PFSK-1 (cell line): ENCODE results near the gene SAP25.

Experiments
- FOXP2 ChIP-seq: optimal IDR thresholded peaks from 2 replicates; pipeline ENCODE3; 2011; ENCODE audit warnings: borderline replicate concordance, control low read depth, inconsistent platforms; ENCODE audit not compliant: insufficient read depth; ENCODE audit errors: extremely low read length, extremely low read depth
- POLR2AphosphoS5 ChIP-seq: IDR thresholded peaks from 2 replicates; pipeline ENCODE4 v1.6.1; 2012; ENCODE audit warnings: low read depth, mild to moderate bottlenecking, control low read depth, low read length, moderate library complexity
- SIN3A ChIP-seq: IDR thresholded peaks from 2 replicates; pipeline ENCODE4 v1.6.1; 2012; ENCODE audit warnings: mild to moderate bottlenecking, low read length, moderate library complexity, borderline replicate concordance; ENCODE audit not compliant: insufficient read depth
- TAF1 ChIP-seq: IDR thresholded peaks from 2 replicates; pipeline ENCODE4 v1.6.1; 2012; ENCODE audit warnings: low read length, control low read depth, borderline replicate concordance; ENCODE audit not compliant: insufficient read depth
- TF ChIP-seq, protein P1 (sequence below), 2 experiments: IDR thresholded peaks; 2 replicates each; pipeline versions ENCODE4 v1.6.1 to v1.8.0; 2011 to 2012; ENCODE audit warnings: low read depth in 2 of 2, low read length in 2 of 2, control low read depth in 1 of 2, inconsistent platforms in 1 of 2, mild to moderate bottlenecking in 1 of 2, moderate library complexity in 1 of 2; ENCODE audit not compliant: insufficient read depth in 1 of 2

Gene SAP25

DNA sequence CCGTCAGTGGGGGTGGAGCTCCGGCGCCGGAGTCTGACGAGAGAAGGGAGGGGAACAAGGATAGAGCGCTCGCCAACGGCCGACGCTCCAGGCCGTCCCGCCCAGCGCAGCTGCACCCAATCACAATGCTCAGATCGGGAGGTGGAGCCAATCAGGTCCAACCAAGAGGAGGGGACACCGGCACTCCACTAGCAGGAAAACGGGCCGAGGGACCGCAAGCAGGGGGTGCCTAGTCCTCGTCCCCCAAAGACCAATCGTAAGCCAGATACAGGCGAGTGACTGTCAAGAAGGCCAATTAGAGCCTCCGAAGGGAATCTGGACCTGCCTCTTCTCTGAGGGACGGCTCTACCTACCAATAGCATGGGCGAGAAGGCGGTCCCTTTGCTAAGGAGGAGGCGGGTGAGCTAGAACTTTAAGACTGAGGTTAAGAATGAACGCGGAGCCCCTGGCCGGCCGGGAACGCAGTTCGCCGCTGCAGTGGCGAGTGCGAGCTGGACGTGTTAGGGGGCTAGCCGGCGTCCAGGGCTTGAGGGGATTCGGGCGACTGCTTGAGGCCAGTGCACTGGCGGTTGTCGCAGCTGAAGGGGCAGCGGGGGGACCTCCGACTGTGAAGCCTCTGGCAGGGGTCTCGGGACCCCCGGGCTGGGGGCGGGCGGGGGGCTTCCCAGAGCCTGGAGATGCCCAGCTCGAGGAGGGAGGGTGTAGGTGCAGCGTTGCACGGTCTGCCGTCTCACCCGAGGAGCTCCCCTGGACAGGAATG lies 12.7 kb upstream of the SAP25 start, which contains the start of gene FBXO24:
Gene FBXO24, plus strand, starts transcription at position 63 of the 760 bp plus-strand sequence. Its CDS starts 298 bp downstream, at position 361.
- 0 out of 2 replicates have a peak, but pooled peaks have one; percentile 7 for TF ChIP-seq SIN3A
- TF ChIP-seq TAF1: no peak; the same call in 1 of the 2 replicates
- peak; percentile 65; the same call in 1 of the 2 replicates for TF ChIP-seq POLR2AphosphoS5

- TF ChIP-seq POLR2AphosphoS5 (peak; percentile 95), TAF1 (peak; percentile 92; the same call in 1 of the 2 replicates), SIN3A (no peak), FOXP2 (no peak)
- TF ChIP-seq, protein P1, sequence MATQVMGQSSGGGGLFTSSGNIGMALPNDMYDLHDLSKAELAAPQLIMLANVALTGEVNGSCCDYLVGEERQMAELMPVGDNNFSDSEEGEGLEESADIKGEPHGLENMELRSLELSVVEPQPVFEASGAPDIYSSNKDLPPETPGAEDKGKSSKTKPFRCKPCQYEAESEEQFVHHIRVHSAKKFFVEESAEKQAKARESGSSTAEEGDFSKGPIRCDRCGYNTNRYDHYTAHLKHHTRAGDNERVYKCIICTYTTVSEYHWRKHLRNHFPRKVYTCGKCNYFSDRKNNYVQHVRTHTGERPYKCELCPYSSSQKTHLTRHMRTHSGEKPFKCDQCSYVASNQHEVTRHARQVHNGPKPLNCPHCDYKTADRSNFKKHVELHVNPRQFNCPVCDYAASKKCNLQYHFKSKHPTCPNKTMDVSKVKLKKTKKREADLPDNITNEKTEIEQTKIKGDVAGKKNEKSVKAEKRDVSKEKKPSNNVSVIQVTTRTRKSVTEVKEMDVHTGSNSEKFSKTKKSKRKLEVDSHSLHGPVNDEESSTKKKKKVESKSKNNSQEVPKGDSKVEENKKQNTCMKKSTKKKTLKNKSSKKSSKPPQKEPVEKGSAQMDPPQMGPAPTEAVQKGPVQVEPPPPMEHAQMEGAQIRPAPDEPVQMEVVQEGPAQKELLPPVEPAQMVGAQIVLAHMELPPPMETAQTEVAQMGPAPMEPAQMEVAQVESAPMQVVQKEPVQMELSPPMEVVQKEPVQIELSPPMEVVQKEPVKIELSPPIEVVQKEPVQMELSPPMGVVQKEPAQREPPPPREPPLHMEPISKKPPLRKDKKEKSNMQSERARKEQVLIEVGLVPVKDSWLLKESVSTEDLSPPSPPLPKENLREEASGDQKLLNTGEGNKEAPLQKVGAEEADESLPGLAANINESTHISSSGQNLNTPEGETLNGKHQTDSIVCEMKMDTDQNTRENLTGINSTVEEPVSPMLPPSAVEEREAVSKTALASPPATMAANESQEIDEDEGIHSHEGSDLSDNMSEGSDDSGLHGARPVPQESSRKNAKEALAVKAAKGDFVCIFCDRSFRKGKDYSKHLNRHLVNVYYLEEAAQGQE (IDR thresholded peaks at IDR 0.05; ENCODE audit: insufficient read depth in 1 of 2, low read depth in 2 of 2, low read length in 2 of 2): 0 out of 4 replicates have a peak, but pooled peaks of 1 of the 2 experiments have one; percentile 26
Measured at GRCh38 chr7:100585511-100586265, 12.0 kb upstream of the SAP25 start, which contains the start of gene LRCH4. Gene LRCH4 (minus strand): TSS chr7:100586129. CDS start chr7:100586100, 29 bp downstream.

DNA sequence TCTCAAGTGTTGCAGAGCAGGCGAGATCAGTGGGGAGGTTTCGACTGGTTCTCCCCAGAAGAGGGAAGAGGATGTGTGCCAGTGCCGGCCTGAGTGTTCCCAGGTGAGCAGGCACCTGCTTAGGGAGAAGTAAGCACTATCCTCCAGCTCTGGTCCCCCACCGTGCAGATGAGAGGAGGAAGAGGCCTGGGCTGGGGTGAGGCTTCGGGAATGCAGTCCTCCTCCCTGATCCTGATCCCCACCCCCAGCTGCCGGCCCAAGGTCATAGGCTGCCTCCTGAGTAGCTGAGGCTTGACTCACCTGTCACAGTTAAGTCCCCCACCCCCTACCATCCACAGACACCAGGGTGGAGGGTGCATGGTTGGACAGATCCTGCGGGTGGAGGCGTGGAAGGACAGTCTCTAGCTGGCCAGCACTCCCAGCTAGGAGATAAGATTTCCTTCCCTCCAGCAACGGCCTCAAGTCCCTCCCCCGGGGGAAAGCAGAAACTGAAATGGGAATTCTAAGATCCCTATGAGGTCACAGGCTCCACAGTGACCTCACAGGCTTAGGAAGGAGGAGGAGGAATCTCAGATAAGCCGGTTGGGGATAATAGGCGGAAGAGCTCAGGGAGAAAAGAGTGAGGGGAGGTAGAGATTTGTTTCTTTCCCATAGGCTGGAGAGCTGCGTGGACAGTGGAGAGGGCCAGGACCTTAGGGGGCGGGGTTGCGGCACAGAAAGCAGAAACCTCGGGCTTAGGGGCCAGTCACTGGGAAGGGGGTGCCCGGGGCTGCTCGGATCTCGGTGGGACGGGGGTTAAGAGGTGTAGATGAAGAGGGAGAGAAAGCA lies 11.2 kb upstream of the SAP25 start:
- TF ChIP-seq POLR2AphosphoS5: no peak
- TF ChIP-seq, protein P1 (IDR thresholded peaks at IDR 0.05; ENCODE audit: insufficient read depth in 1 of 2, low read depth in 2 of 2, low read length in 2 of 2): 0 out of 4 replicates have a peak, but pooled peaks of 1 of the 2 experiments have one; percentile 21

DNA sequence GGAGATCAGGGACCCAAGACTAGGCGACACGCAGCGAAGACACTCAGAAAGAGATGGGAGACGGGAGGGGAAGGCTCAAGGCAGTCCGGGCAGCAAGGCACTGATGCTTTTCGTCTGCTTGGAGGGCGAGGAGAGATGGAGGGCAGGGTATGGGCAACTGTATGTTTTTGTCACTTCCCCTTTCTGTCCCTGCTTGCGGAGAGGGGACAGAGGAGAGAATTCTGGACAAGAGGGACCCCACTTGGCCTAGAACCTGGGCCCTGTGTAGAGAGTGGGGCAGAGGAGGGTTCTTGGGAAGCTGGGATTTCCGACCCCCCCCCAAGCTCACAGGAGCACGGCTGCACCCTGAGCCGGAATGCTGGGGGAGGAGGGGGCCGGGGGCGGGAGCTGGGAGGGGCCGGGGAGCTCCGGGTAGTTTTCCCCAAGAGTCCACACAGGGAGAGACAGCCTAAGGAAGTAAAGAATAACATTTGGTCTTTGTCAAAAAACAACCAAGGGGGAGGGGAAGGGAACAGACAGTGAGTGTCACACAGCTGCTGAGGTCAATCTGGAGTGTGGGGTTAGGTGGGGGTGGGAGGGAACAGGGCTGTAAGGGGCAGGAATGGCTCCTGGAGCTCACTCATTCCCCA lies 10.5 kb upstream of the SAP25 start:
- no peak for TF ChIP-seq TAF1
- TF ChIP-seq POLR2AphosphoS5: no peak
- TF ChIP-seq SIN3A: no peak
- TF ChIP-seq, protein P1 (IDR thresholded peaks at IDR 0.05; ENCODE audit: insufficient read depth in 1 of 2, low read depth in 2 of 2, low read length in 2 of 2): no peak
- TF ChIP-seq FOXP2: no peak
